Lung (tissue), 12 donors: ENCODE measurements around the gene PSMB10. TPM values are rescaled to one million over a fixed set of nuclear protein-coding genes. Genes with fewer than 3 reads are reported as not detected.

Experiments used
- ATAC-seq: fragments of 200-7000 bp; cut with Tn5 transposase; one replicate; pipeline ENCODE4 v1.9.1; 2020; ENCODE audit warnings: moderate number of reproducible peaks; ENCODE audit not compliant: insufficient read depth, low FRiP score
- DNase-seq, 3 donors: peaks; one replicate each; pipeline ENCODE4 v3.0.0-alpha.2; 2013 to 2017
- H3K27ac ChIP-seq, 2 donors: one replicate each; pipeline ENCODE4 v1.5.1; 2013; ENCODE audit warnings: mild to moderate bottlenecking in 2 of 2, moderate library complexity in 2 of 2, control low read depth in 1 of 2, inconsistent platforms in 1 of 2, low read depth in 1 of 2, low read length in 1 of 2
- H3K27me3 ChIP-seq, 3 donors: one replicate each; pipeline ENCODE4 v1.5.1; 2013; ENCODE audit warnings: low read length in 2 of 3; ENCODE audit not compliant: control insufficient read depth in 3 of 3, insufficient read depth in 3 of 3
- H3K36me3 ChIP-seq, 4 donors: one replicate each; pipeline ENCODE4 v1.5.1; 2013; ENCODE audit warnings: low read length in 4 of 4, mild to moderate bottlenecking in 1 of 4, moderate library complexity in 1 of 4; ENCODE audit not compliant: control insufficient read depth in 4 of 4, insufficient read depth in 4 of 4
- H3K4me1 ChIP-seq, 5 donors: one replicate each; pipeline ENCODE4 v1.5.1; 2013; ENCODE audit warnings: low read length in 5 of 5, mild to moderate bottlenecking in 2 of 5, moderate library complexity in 1 of 5; ENCODE audit not compliant: control insufficient read depth in 5 of 5, insufficient read depth in 5 of 5
- H3K4me3 ChIP-seq: one replicate; pipeline ENCODE4 v1.5.1; 2013; ENCODE audit warnings: mild to moderate bottlenecking, control low read depth, moderate library complexity
- H3K9ac ChIP-seq, 2 donors: one replicate each; pipeline ENCODE4 v1.5.1; 2013; ENCODE audit warnings: low read length in 2 of 2, control low read depth in 1 of 2; ENCODE audit not compliant: insufficient read depth in 1 of 2
- H3K9me3 ChIP-seq, 4 donors: one replicate each; pipeline ENCODE4 v1.5.1; 2013; ENCODE audit warnings: low read length in 3 of 4, mild to moderate bottlenecking in 1 of 4, moderate library complexity in 1 of 4; ENCODE audit not compliant: control insufficient read depth in 4 of 4, insufficient read depth in 3 of 4
- CTCF ChIP-seq: IDR thresholded peaks from 2 replicates; pipeline ENCODE4 v1.5.1; 2012; ENCODE audit warnings: mild to moderate bottlenecking; ENCODE audit errors: control extremely low read depth, extremely low read depth
- WGBS, 2 donors: extraction: QIAGEN DNeasy Blood & Tissue Kit; methylation state at CpG; one replicate each; pipeline ENCODE4 v1.1.7; 2013; 5-methylcytosine and 5-hydroxymethylcytosine counted together
- polyA plus RNA-seq, 2 donors: library from polyadenylated mRNA; stranded (reverse); fragments of 200-250 nt; gene quantifications; one replicate each; pipeline ENCODE4 v1.2.1, GENCODE V29; 2013
- total RNA-seq, 2 donors: library from RNA; depleted of rRNA in 1 of 2; stranded (reverse); fragments of >200 nt in 1 of 2; gene quantifications; one replicate each; pipeline ENCODE4 v1.2.1, GENCODE V29; 2014 to 2021
- donor health status: control.
- donor health status: control.
- donor health status: Bipolar disorder and iron deficiency.
- donor health status: healthy.
- donor health status: DM: yes; HTN: yes; CAD: no.

The PSMB10 gene
- total and polyA plus RNA-seq, 4 donors: 36.6 to 186 (median 112) TPM

GRCh38 chr16:67897231-67897630 is 39.4 kb downstream of the PSMB10 start:
- 64 to 73% methylated on average over 3 of the region's 3 CpGs for WGBS, 2 donors
- Histone ChIP-seq H3K27ac (peak overlapping the region in 1 of 2 donors; percentile 8), H3K4me1 (peaks cover 7 to 16% (median 8%) of the 10 kb centered on the region in 5 donors), H3K36me3 (peaks cover 0 to 3% (median 3%) of the 10 kb centered on the region in 4 donors), H3K9me3 (no peaks in the 10 kb centered on the region), H3K9ac (no peak overlapping the region), H3K4me3 (no peak overlapping the region), H3K27me3 (no peaks in the 10 kb centered on the region)
- no peak for ATAC-seq
- no peak for TF ChIP-seq CTCF
- no peak for DNase-seq

DNA sequence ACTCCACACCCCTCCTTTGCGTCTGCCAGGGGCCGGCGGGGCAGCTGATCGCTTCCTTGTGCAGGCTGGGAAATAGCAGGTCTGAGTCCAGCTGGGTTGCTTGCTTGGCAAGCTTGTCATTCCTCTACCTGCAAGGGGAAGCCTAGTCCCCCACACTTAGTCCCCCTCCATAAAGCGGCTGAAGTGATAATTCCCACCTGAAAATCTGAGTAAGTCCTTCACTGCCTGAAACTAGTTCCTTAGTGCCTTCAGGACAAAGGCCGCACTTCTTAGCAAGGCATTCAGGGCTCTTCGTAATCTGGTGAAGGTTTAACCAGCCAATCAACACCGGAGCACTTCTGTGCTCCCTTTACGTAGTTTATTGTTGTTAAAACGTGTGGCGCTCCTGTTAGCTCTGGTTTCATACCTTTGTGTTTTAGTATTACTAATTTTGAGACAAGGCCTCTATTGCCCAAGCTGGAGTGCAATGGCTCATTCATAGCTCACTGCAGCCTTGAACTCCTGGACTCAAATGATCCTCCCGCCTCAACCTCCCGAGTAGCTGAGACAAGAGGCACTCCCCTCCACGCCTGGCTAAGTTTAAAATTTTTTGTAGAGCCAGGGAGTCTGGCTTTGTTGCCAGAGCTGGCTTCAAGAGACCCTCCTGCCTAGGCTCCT is 42.8 kb downstream of the PSMB10 start:
- no peak for ATAC-seq
- 25 to 31% methylated on average over 14 of the region's 14 CpGs for WGBS, 2 donors
- H3K27ac ChIP-seq: peak overlapping the region; percentile 95 to 100
- no peaks in the 10 kb centered on the region for H3K27me3 ChIP-seq
- peak in 1 of 3 donors; percentile 31 for DNase-seq
- peak overlapping the region; percentile 82 for H3K4me3 ChIP-seq
- no peaks in the 10 kb centered on the region for H3K9me3 ChIP-seq
- H3K9ac ChIP-seq: peak overlapping the region; percentile 94 to 95
- H3K36me3 ChIP-seq: no peaks in the 10 kb centered on the region
- no peak for TF ChIP-seq CTCF
- H3K4me1 ChIP-seq: peaks cover 7 to 17% (median 8%) of the 10 kb centered on the region in 5 donors

DNA sequence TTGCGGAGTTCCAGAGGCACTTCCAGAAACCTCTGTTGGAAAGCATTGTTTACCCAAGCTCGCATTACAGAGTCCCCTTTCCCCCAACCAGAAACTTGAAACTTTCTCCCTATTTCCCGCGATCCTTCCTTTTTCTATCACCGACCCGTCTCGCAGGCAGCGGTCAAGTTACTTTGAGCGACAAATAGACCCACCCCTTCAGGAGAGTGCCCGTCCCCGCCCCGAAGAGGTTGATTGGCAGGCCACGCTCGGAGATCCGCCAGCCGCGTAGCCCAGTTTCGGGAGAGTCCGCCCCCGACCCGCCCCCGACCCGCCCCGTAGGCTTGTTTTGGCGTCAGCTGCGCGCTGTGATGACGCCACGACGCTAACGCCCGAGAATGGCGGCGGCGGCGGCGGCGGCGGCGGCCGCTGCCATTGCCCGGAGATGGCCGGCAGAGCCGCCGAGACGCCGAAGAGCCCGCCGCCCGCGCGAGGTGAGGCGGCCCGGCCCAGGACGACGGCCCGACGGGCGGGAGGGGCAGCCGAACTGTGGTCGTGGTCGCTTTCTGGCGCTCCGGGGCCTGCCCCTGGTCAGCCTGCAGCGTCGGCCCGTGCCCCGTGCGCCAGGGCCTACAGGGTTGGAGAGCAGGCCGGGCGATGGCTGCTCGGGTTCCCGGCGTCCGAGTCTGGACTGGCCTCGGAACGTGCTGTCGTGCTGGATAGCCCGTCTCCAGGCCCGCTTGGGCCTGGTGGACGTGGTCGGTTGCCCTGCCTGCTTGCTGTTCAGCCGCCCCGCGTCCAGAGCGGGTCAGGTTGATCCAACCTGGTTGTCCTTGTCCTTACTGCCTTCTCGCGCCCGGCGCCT is 43.5 kb downstream of the PSMB10 start, which contains the start of gene PSKH1:
Gene PSKH1, plus strand, starts transcription at position 356 of the 844 bp plus-strand sequence. CDS start 15,496 bp downstream, outside the sequence.
- DNase-seq (peak; percentile 98), ATAC-seq (peak; percentile 95)
- Histone ChIP-seq H3K27ac (peak within 1 kb of the TSS; percentile 95 to 100), H3K9ac (peak within 1 kb of the TSS; percentile 94 to 95), H3K4me1 (peaks cover 7 to 17% (median 8%) of the 10 kb centered on the region in 5 donors), H3K27me3 (no peaks in the 10 kb centered on the region), H3K9me3 (no peaks in the 10 kb centered on the region), H3K36me3 (no peaks in the 10 kb centered on the region), H3K4me3 (peak within 1 kb of the TSS; percentile 82)
- no peak for TF ChIP-seq CTCF
- WGBS, 2 donors: 0 to 1% methylated on average over 49 to 90 of the region's 90 CpGs
